ENCODE measurements around the gene BCL2. TPM values are rescaled to one million over a fixed set of nuclear protein-coding genes. Genes with fewer than 3 reads are reported as not detected.

Gene BCL2
- total RNA-seq, 1 donor from 2014 or later = 17.9 TPM

- no peak for DNase-seq (ENCODE audit: low spot score in 2 of 2)
- no peak for FAIRE-seq
Observed at GRCh38 chr18:63187791-63188460, 131.6 kb downstream of the BCL2 start.

- no peak for FAIRE-seq
Observed at GRCh38 chr18:63187223-63187574, 132.4 kb downstream of the BCL2 start.

GRCh38 chr18:63186520-63187222, 132.9 kb downstream of the BCL2 start:
- DNase-seq (ENCODE audit: low spot score in 2 of 2) (no peak), FAIRE-seq (no peak)

More at GRCh38 chr18:63187223-63187574, 132.4 kb downstream of the BCL2 start:
- DNase-seq (ENCODE audit: low spot score in 2 of 2) = no peak

GRCh38 chr18:63185984-63186383, 133.6 kb downstream of the BCL2 start:
- FAIRE-seq (no peak), DNase-seq (ENCODE audit: low spot score in 2 of 2) (no peak)

GRCh38 chr18:63183952-63184770, 135.4 kb downstream of the BCL2 start:
- no peak for FAIRE-seq

GRCh38 chr18:63183378-63183777, 136.2 kb downstream of the BCL2 start:
- DNase-seq (ENCODE audit: low spot score in 2 of 2) (no peak), FAIRE-seq (no peak)

More at GRCh38 chr18:63183952-63184770, 135.4 kb downstream of the BCL2 start:
- DNase-seq (ENCODE audit: low spot score in 2 of 2) = no peak

GRCh38 chr18:63182861-63183260, 136.7 kb downstream of the BCL2 start:
- DNase-seq (ENCODE audit: low spot score in 2 of 2) (no peak), FAIRE-seq (no peak)

- no peak for DNase-seq (ENCODE audit: low spot score in 2 of 2)
- no peak for FAIRE-seq
Observed at GRCh38 chr18:63182310-63182772, 137.2 kb downstream of the BCL2 start.

GRCh38 chr18:63181706-63182309, 137.8 kb downstream of the BCL2 start:
- FAIRE-seq = no peak

GRCh38 chr18:63180971-63181376, 138.6 kb downstream of the BCL2 start:
- FAIRE-seq (no peak), DNase-seq (ENCODE audit: low spot score in 2 of 2) (no peak)

More at GRCh38 chr18:63181706-63182309, 137.8 kb downstream of the BCL2 start:
- no peak for DNase-seq (ENCODE audit: low spot score in 2 of 2)

GRCh38 chr18:63180321-63180720, 139.2 kb downstream of the BCL2 start:
- no peak for FAIRE-seq
- no peak for DNase-seq (ENCODE audit: low spot score in 2 of 2)

GRCh38 chr18:63179422-63179821, 140.1 kb downstream of the BCL2 start:
- no peak for FAIRE-seq
- DNase-seq (ENCODE audit: low spot score in 2 of 2) = no peak

GRCh38 chr18:63178971-63179370, 140.6 kb downstream of the BCL2 start:
- DNase-seq (ENCODE audit: low spot score in 2 of 2) (no peak), FAIRE-seq (no peak)

GRCh38 chr18:63177919-63178821, 141.4 kb downstream of the BCL2 start:
- DNase-seq (ENCODE audit: low spot score in 2 of 2) (no peak), FAIRE-seq (no peak)

GRCh38 chr18:63177259-63177658, 142.3 kb downstream of the BCL2 start:
- DNase-seq (ENCODE audit: low spot score in 2 of 2) (no peak), FAIRE-seq (no peak)

- no peak for DNase-seq (ENCODE audit: low spot score in 2 of 2)
- no peak for FAIRE-seq
Observed at GRCh38 chr18:63175264-63175663, 144.3 kb downstream of the BCL2 start.

- DNase-seq (ENCODE audit: low spot score in 2 of 2) = no peak
- no peak for FAIRE-seq
Observed at GRCh38 chr18:63173983-63174382, 145.6 kb downstream of the BCL2 start.

- DNase-seq (ENCODE audit: low spot score in 2 of 2) (no peak), FAIRE-seq (no peak)
Observed at GRCh38 chr18:63169853-63170252, 149.7 kb downstream of the BCL2 start.

- no peak for DNase-seq (ENCODE audit: low spot score in 2 of 2)
- no peak for FAIRE-seq
Observed at GRCh38 chr18:63168287-63168686, 151.3 kb downstream of the BCL2 start.

GRCh38 chr18:63166142-63166541, 153.4 kb downstream of the BCL2 start:
- DNase-seq (ENCODE audit: low spot score in 2 of 2) = no peak
- no peak for FAIRE-seq
